GM10847 (cell line): ENCODE results near the gene ZDHHC7.

Source experiments
- POLR2A ChIP-seq: IDR thresholded peaks from 2 replicates; pipeline ENCODE4 v1.6.1; 2011; ENCODE audit not compliant: insufficient read length; ENCODE audit errors: extremely low read depth

The ZDHHC7 gene

DNA sequence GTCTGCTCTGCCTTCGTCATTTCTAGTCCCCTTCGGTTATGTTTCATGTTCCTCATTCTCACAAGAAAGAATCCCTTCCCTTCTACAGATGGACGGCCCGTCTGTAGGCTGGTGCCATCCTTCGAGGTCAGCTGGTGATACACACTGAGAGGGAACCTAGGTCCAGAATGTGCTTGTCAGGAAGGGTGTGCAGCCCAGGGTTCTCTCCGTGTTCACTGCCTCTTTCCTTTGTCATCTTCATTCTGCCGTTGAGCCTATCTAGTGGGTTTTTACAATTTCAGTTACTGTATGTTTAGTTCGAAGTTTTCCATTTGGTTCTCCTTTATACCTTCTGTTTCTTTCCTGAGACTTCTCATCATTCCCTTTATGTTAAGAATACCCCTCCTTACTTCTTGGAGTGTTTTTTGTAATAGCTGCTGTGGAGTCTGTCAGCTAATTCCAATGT, 35.2 kb upstream of the ZDHHC7 start:
- TF ChIP-seq POLR2A = no peak

DNA sequence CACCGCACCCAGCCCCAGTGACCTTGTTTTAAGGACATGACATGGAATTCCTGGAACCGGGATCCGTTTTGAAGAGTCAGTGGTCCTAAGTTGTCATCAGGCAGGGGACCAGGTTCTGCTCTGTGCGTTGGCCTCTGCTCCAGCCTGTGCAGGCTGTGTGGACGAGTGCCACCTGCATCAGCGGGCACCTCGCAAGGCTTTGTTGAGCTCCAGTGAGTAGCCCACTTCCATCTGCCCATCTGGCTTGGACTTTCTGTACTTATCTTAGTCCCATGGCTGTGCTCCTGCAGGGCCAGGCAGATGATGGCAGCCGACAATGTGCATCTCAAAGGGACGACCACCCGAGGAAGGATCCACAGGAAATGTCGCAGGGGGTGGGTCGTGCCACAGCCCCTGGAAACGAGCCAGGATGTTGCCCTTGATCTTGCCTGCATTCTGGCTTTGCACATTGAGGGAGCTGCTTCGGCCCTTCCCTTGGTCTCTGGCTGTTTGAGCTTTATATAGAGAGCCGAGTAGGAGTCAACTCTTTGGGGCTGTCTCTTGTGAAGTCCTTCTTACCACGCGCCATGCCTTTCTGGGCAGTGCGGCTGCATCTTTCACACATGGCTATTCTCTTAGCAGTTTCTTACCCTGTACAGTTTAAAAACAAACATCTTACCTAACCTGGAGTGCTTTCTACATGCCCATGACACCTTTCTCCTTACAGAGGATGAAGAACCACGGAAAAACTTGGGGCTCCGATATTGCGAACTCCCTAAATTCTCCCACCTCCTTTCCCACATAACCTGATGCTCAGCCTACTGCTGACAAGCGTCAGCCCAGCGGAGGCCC, 34.5 kb upstream of the ZDHHC7 start:
- no peak for TF ChIP-seq POLR2A

DNA sequence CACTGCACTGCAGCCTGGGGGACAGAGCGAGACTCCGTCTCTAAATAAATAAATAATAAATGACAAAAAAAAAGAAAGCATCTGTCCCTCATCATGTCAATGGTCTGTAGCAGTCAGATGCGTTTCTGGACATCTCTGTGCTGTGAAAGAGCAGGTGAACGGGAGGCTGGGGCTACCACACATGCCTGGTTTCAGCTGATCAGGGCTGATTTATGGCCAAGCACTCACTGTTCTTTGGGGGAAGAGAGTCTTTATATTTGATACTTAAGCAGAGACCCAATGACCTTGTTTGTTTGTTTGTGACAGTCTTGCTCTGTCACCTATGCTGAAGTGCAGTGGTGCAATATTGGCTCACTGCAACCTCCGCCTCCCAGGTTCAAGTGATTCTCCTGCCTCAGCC, 33.7 kb upstream of the ZDHHC7 start:
- TF ChIP-seq POLR2A = no peak

DNA sequence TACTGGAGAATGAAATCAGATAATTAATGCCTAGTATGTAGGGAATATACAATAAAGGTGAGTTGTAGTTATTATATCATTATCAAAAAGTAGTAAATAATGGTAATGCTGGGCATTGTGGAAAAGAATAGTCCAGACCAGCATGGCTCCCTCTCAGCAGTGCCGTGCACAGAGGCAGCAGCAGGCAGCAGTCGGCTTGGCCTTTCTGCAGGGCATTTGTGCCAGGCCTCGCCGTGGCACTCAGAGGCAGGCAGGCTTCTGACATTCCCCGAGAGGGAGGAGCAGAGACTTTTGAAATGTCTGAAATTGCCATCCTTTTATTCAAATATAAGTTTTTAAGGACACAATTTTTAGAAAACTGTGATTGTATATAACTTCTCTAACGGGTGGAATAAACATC, 31.3 kb upstream of the ZDHHC7 start:
- TF ChIP-seq POLR2A = no peak

DNA sequence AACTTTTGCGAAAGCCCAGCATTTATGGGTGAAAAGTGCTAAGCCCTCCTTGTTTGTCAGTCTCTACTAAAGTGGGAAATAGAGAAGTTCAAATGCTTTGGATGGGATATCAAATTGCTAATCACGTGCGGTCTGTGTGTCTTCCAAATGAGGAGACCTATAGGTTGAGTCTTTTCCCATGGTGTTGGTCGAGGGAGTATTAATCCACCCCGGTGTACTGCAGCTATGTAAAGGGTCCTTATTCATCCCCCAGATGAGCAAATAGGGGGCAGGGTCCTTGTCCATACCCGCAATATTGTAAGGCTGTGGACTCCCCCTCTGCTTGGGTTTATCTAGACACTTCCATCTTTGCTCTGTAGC, 30.8 kb upstream of the ZDHHC7 start:
- no peak for TF ChIP-seq POLR2A

DNA sequence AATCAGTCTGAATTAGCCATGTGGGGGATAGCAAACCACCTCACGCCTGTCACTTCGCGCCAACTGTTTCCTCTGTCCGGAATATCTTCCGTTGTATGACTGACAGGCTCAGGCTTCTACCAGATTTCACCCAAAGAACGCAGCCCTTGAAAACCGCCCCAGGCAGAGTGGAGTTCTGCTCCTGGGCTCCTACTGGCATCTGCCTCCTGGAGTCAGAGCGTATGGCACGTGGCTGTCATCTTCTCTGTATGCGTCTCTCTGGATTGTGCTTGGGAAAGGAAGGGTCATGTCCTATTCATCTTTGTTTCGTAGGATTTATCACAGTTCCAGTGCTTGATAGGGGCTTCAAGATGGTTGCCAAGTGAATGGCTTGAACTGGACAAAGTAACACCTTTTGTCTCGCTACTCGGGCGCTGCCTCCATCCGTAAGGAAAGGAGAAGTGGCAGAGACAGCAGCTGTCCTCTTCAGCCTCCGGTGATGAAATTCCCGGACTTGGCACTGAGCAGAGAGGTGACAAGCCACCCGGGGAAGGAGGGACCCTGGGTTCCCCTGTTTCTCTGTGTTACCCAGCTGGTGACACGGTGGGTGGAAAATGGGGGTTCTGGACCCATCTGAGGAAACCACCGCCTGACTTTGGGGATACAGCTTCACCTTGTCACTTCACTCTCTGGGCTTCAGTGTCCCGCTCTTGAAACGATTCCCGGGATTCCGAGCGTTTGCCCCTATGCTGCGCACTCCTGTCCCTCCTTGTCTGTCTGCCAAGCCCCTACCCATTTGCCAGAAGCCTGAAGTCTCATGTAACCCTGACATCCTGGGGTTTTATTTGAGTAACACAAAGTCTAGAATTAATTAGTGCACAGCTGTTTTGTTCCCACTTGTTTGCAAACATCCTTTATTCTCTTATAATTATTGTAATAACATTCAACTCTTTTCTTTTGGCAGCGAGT, 30.2 kb upstream of the ZDHHC7 start:
- no peak for TF ChIP-seq POLR2A

DNA sequence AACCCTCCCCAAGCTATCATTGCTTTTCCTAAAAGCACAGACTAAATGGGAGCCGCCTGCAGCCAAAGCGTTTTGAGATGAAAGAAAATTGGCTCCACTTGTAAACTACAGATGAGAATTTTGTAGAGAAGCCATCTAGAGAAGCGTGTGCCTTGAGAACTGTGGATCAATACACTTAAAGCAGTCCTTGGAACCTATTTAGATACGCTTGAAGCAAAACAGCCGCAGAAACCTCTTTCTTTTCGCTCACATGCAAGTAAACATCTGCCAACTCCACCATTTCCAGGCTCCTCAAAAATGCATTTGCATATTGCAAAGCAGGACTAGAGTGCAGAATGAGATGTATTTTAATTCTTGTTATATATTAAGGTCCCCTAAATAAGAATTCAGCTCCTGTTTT, 29.4 kb upstream of the ZDHHC7 start:
- TF ChIP-seq POLR2A = no peak

DNA sequence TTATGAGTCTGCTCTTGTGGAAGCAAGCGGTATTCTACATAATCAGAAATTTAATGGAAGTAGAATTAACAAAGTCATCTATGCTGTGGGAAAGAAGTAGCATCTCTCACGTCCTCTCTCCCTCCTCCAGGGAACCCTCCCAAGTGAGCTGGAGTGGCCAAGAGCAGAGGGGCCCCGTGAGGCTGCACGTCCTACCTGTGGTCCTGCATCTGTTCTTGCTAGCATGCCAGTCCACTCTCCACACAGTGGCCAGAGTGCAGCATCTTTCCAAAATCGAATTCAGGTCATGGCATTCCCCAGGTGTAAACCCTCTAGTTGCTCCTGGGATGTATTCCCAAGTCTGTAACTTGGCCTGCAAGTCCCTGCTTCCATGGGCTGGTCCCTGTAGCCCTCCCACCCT, 26.4 kb upstream of the ZDHHC7 start:
- TF ChIP-seq POLR2A = no peak

DNA sequence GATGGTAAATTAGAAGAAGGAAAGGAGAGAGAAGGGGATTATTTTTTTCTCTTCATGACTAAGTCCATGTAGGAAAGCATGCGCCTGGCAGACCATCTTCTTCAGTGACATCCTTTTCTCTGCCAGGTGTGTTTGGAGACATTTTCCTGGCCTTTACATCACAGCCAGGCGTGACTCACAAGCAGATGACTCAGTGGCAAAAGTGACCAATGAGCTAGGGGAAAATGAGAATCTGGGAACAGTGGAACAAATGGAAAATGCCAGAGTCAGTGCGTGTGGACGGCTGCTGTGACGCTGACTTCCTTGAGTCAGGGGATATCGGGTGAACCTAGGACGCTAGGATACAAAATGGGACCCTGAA, 25.7 kb upstream of the ZDHHC7 start:
- no peak for TF ChIP-seq POLR2A

DNA sequence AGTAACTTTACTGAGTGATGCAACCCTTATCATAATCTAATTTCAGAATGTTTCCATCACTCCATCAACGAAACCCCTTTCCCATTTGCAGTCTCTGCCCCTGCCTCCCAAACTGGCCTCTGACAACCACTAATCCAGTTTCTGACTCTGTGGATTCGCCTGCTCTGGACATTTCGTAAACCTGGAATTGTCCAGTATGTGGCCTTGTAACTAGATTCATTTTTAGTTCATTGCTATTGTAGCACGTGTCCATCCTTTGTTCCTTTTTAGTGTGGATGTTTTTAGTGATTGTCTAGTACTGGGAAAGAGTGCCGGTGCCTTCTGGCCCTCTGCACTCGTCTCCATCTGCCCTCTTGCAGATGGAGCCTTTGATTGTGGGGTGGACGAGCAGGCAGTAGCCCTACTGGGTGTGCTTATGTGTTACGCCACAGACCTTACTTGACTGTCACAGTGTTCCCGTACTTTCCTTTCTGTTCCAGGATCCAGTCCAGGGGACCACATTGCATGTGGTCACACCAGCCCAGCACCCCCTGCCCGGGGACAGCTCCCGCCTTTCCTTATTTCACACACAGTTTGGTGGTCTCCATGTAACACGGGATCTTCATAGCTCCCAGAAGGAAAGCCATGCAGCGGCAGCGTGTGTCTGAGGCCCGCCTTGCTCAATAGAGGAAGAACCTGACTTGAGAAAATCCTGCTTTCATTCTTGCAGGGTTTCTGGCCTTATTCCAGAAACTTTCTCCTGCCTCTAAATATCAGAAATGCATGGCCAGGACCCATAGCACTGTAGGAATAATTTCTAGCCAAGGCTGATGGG, 25.1 kb upstream of the ZDHHC7 start:
- no peak for TF ChIP-seq POLR2A

DNA sequence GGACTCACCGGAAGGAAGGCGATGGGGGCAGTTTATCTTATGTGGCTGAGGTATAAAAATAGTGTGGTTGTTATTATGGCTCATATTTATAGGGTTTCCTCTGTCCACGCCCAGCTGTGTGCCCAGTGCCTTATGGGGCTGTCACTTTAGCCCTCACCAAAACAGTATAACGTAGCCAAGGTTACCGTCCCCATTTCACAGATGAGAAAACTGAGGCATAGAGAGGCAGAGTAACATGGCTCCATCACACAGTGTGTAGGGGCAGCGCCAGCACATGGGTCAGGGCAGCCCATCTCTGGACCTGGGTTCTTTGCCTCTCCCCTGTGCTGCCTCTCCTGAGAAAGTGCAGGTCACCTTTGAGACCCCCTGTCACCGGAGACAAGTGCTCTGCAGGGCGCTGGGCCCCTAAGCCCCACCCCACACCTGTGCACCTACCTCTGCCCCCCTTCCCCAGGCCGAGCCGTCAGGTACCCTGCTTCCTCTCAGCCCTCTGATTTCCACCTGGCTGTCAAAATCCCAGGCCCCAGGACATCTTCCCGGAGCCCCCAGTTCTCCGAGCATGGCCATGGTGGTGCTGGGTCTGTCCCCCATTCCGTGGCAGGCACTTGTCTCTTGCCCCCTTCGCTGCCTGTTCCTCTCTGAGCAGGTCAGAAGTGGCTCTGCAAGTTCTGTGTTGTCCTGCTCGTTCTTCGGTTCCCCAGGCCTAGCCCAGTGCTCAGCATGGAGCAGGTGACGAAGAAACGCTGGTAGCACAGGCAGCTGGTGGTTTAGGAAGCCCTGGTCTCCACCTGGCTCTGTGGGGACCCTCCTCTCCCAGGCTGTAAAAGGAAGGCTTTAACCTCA, 23.5 kb upstream of the ZDHHC7 start:
- no peak for TF ChIP-seq POLR2A

DNA sequence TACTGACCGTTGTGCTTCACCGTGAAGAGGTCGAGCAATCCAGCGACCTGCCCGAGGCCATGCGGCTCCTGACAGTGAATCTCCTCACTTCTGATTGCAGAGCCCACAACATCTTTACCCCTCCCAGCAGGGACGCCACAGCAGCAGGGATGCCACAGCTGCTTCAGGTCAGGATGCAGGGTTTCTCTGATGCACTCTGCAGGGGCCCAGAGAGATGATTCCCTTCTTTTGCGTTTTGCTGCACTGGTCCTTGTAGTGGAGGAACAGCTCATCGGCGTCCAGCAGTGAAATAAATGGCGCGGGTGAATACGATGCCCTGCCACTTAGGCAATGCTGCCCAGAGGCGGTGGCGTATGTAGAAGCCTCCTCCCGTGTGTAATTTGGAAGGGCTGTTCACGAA, 21.8 kb upstream of the ZDHHC7 start:
- TF ChIP-seq POLR2A = no peak

DNA sequence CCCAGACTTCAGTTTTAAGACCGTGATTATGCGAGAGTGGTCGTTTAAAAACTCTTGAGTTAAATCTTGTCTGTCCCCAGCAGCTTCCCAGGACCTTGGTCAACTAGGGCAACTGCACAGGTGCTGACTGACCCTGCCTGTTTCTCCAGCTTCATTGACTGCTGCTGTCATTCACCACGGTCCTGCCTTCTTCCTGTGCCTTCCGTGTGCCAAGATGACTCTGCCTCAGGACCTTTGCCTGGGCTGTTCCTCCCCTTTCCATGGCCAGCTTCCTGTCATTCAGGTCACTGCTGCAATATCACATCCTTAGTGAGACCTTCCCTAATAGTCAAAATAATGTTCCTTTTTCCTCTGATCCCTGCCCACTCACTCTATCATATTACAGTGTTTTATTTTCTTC, 20.1 kb upstream of the ZDHHC7 start:
- no peak for TF ChIP-seq POLR2A

DNA sequence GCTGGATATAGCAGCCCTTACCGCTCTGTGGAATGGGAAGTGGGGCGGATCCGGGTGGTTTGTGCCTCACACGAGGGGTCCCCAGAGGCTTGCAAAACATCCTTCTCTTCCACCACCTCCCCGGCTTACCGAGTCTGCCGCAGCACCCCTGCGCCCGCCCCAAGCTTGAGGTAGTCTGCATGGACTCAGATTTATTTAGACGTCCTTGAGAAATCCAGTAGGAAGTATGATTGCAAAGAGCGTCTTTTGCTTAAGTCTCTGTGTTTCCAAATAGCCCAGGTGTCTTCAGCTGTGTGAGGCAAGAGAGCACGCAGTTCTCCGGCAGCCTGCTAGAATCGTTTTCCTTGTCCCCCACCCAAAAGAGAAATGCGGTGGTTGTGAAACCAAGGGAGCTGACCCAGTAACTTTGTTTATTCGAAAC, 18.7 kb upstream of the ZDHHC7 start:
- TF ChIP-seq POLR2A = no peak

DNA sequence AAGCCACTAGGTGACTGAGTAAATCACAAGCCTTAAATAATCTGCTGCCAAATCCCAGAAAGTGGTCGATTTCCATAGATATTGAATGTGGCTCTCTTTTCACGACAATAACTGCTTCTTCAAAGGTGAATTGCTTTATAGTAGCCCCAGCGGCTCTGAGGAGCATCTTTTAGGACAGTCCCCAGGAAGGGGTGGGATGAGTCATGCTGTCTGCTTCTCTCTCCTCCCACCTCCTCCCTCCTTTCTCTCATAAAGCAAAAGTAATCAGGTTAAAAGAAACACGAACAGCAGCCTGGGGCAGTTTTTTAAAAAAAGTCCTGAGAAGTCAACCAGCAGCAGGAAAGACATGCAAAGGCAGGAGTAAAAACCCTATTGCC, 18.1 kb upstream of the ZDHHC7 start:
- no peak for TF ChIP-seq POLR2A
